Mucosa of descending colon (tissue), 3 donors: ENCODE data around the gene MEX3B. TPM values are rescaled to one million over a fixed set of nuclear protein-coding genes. Genes with fewer than 3 reads are reported as not detected.

ENCODE experiments used
- ATAC-seq: fragments of 200-7000 bp; cut with Tn5 transposase; one replicate; pipeline ENCODE4 v1.9.1; 2020; ENCODE audit warnings: mild to moderate bottlenecking, moderate library complexity
- DNase-seq, 3 donors: peaks; one replicate each; pipeline ENCODE4 v3.0.0-alpha.2; 2020
- H3K36me3 ChIP-seq: fragments of 200-600 bp; one replicate; pipeline ENCODE4 v1.8.0; 2021; ENCODE audit warnings: low read depth, mild to moderate bottlenecking
- H3K4me1 ChIP-seq: fragments of 200-600 bp; one replicate; pipeline ENCODE4 v1.8.0; 2021; ENCODE audit warnings: low read depth, mild to moderate bottlenecking
- H3K4me3 ChIP-seq: fragments of 200-600 bp; one replicate; pipeline ENCODE4 v1.8.0; 2021; ENCODE audit warnings: mild to moderate bottlenecking
- H3K9me3 ChIP-seq: fragments of 200-600 bp; one replicate; pipeline ENCODE4 v1.8.0; 2021; ENCODE audit warnings: mild to moderate bottlenecking
- CTCF ChIP-seq: fragments of 200-600 bp; IDR thresholded peaks from one replicate; pipeline ENCODE4 v1.8.0; 2022; ENCODE audit warnings: antibody characterized with exemption, mild to moderate bottlenecking
- intact Hi-C, 2 donors: fragments of 100-400 bp; cut with DNase I in 1 of 2; cut with micrococcal nuclease in 1 of 2; formaldehyde crosslinking; loops; one replicate each; pipeline versions ENCODE4 v1.11.0 to v1.11.1; 2022; cut with DNase I, micrococcal nuclease
- total RNA-seq, 3 donors: library from RNA; stranded (reverse); fragmentation: NEBNext Ultra II Directional in 2 of 3; extraction: Animal tissue kit (Norgen Biotek cat#: 25700) in 2 of 3; gene quantifications; one replicate each; pipeline versions ENCODE4 v1.2.1 to v1.2.4, GENCODE V29; 2021 to 2023
- donor health status: DM: no; HTN: no; CAD: no; lungs with moderate emphysema.
- donor health status: DM: no; HTN: no; CAD: no.
- donor health status: DM: no; HTN: yes; CAD: no.

Gene MEX3B
- total RNA-seq, 3 donors from 2014 or later: 0.29 to 5.5 (median 1.1) TPM

GRCh38 chr15:82066455-82066854 is 20.6 kb upstream of the MEX3B start:
- DNase-seq (no peak), ATAC-seq (no peak)
- Histone ChIP-seq H3K4me3 (no peak overlapping the region), H3K9me3 (no peaks in the 10 kb centered on the region), H3K36me3 (no peaks in the 10 kb centered on the region), H3K4me1 (no peaks in the 10 kb centered on the region)
- TF ChIP-seq CTCF: no peak
- intact Hi-C loops: no loop called here

- no peaks in the 10 kb centered on the region for H3K4me1 ChIP-seq
- intact Hi-C loops: no loop called here
- no peaks in the 10 kb centered on the region for H3K9me3 ChIP-seq
- no peaks in the 10 kb centered on the region for H3K36me3 ChIP-seq
- TF ChIP-seq CTCF: no peak
- DNase-seq: no peak
- H3K4me3 ChIP-seq: no peak overlapping the region
- no peak for ATAC-seq
Observed at GRCh38 chr15:82064824-82065223, 19.0 kb upstream of the MEX3B start.

- DNase-seq (no peak), ATAC-seq (no peak)
- Histone ChIP-seq H3K4me1 (no peaks in the 10 kb centered on the region), H3K4me3 (no peak overlapping the region), H3K9me3 (no peaks in the 10 kb centered on the region), H3K36me3 (no peaks in the 10 kb centered on the region)
- TF ChIP-seq CTCF: no peak
- intact Hi-C loops: no loop called here
Observed at GRCh38 chr15:82062479-82063454, 16.9 kb upstream of the MEX3B start.

- ATAC-seq: no peak
- Histone ChIP-seq H3K9me3 (no peaks in the 10 kb centered on the region), H3K4me1 (no peaks in the 10 kb centered on the region), H3K4me3 (no peak overlapping the region), H3K36me3 (no peaks in the 10 kb centered on the region)
- no peak for TF ChIP-seq CTCF
- intact Hi-C loops: no loop called here
- DNase-seq: no peak
Observed at GRCh38 chr15:82060817-82061216, 15.0 kb upstream of the MEX3B start.

- intact Hi-C loops: no loop called here
- no peak for TF ChIP-seq CTCF
Observed at GRCh38 chr15:82058517-82059204, 12.8 kb upstream of the MEX3B start.

More at GRCh38 chr15:82058517-82059204, 12.8 kb upstream of the MEX3B start:
- no peak for DNase-seq
- no peaks in the 10 kb centered on the region for H3K4me1 ChIP-seq
- H3K36me3 ChIP-seq: no peaks in the 10 kb centered on the region
- no peak for ATAC-seq
- H3K9me3 ChIP-seq: no peaks in the 10 kb centered on the region
- H3K4me3 ChIP-seq: no peak overlapping the region
